CD4-positive, alpha-beta T cell treated with Interleukin-21 for 1 hour (primary cell): Measurements from ENCODE around the gene KAZN.
"Not testable (repeated sequence)": the region's sequence is repeated elsewhere in the genome, so short reads cannot be mapped to it uniquely, and the experiment has no call there.

Experiments used
- DNase-seq: peaks from one replicate; pipeline ENCODE4 v3.0.0-alpha.2; 2020

KAZN gene

DNA sequence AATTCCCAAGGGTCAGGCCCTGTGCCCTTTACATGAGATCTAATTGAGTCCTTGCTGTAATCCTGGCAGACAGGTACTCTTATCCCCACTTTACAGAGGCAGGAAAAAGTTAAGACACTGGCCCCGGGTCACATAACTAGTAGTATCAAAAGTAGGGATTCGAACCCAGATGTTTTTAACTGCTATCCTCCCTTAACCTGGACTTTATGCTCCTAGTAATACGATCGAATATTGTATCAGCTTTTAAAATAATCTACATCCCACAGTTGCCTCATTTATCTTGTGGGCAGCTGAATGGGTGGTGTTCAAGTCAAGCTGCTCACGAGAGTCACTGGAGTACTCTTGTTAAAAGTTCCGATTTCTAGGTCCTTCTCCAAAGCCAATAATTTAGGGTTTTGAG is 529.6 kb downstream of the KAZN start:
- no peak for DNase-seq

GRCh38 chr1:15128520-15129313 is 530.2 kb downstream of the KAZN start:
- peak; percentile 65 for DNase-seq

DNA sequence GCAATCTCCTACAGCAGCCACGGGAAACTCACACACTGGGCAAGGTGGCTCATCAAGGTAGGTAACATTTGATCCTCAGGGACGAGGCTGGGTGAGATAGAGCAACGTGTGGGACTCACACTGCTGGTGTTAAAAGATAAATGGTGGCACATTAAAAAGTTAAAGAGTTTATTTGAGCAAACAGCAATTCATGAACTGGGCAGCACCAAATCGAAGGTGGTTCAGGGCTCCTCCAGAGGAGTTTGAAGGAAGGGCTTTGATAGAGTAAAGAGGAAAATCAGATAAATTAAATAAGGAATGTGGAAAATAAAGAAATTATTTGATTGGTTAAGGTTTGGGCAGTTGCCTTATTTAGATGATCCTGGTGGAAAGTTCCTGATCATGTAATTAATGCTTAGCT is 531.5 kb downstream of the KAZN start:
- DNase-seq = no peak

- DNase-seq = no peak
Measured at GRCh38 chr1:15130607-15131006, 532.1 kb downstream of the KAZN start.

DNA sequence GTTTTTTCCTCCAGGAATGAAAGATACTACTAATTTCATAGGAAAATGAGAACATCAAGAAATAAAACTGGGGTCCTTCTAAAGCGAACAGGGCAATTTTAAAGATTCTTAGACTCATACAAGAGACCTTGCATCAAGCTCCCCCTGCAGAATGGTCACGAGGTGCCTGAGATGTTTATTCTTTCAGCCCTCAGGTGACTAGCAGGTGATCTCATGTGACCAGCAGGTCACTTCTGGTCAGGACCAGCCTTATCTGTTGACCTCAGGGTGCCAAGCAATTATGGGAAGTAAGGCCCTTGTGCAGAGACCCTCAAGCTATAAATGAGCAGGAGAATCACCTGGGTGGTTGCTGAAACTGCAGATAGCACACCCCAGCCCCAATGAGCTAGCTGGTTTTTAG is 534.5 kb downstream of the KAZN start:
- DNase-seq = no peak

- no peak for DNase-seq
Measured at GRCh38 chr1:15134285-15134684, 535.8 kb downstream of the KAZN start.

DNA sequence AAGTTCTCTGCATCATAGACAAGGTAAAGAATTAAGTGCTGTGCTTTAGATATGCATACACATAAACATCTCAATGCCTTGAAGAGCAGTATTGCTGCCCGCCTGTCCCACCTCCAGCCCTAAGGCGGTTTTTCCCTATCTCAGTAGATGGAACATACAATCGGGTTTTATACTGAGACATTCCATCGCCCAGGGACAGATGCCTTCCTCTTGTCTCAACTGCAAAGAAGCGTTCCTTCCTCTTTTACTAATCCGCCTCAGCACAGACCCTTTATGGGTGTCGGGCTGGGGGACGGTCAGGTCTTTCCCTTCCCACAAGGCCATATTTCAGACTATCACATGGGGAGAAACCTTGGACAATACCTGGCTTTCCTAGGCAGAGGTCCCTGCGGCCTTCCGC is 537.1 kb downstream of the KAZN start:
- not testable (repeated sequence) for DNase-seq

DNA sequence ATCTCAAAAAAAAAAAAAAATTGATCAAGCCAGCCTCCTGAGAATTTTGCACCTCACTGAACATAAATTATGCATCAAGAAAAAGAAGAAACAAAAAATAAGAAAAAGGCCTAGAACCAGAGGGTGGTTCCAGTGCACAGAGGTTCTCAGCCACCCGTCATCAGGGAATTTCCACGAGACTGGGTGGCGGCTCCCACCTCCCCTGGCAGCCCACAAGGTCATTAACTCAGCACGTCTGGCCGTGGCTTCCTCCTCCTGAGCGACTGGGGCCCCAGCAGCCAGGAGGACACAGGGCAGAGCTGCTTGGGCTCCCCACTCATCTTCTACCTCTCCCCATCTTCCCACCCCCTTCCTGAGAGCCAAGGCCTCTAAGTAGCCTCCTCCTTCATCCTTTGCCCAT is 539.3 kb downstream of the KAZN start:
- no peak for DNase-seq

DNA sequence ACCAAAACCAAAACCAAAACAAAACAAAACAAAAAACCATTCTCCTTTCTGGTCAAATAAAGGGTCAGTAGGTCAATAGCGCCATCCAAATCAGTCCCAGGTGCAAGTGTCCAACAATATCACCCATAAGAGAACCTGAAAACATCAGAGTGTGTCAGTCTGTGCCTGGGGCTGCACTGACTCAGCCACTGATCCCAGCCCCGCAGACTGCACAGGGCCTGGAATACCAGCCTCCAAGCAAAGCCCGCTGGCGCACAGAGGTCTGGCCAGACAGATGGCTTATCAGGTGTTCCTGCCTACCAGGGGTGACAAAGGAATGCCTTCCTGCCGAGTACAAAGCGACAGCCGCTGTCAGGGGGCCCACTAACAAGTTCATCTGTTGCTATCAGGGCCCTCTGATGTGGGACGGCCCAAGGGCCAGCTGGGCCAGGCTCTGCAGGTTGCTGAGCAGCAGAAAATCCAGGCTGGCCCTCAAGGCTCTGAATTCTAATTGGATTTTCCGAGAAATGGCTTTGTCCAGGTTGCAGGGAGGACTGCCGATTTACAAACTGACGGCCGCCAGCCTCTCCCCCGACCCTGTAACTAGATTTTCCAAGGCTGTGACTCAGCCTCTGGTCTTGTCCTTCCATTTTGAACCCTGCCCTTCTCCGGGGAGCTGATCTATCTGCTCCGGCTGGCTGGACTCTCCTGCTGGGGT is 541.3 kb downstream of the KAZN start:
- no peak for DNase-seq

DNA sequence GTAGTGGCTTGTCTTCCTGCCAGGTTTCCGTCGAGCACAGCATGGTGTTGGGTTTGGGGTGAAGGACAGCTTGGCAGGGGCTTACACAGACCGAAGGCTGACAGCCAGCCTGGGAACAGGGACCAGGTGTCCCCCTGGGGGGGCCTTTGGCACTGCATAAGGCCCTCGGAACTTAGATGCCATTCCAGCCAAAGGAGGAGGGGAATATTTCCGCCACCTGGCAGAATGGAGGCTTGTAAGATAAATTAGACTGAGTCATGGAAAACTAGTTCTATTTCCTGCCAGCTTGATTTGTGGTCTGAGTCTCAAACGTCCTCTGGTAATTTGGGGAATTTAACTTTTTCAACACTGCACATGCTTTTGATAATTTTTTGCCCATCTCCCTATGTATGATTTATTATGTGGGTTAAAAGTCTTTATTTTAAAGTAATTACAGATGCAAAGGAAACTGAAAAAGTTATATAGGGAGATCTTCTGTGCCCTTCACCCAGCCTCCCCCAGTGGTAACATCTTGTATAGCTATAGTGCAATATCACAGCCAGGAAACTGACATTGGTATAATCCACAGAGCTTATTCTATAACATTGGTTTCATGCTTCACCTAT is 543.6 kb downstream of the KAZN start:
- DNase-seq = no peak

- no peak for DNase-seq
Measured at GRCh38 chr1:15145327-15145726, 546.8 kb downstream of the KAZN start.

GRCh38 chr1:15146142-15146680 is 547.7 kb downstream of the KAZN start:
- no peak for DNase-seq

DNA sequence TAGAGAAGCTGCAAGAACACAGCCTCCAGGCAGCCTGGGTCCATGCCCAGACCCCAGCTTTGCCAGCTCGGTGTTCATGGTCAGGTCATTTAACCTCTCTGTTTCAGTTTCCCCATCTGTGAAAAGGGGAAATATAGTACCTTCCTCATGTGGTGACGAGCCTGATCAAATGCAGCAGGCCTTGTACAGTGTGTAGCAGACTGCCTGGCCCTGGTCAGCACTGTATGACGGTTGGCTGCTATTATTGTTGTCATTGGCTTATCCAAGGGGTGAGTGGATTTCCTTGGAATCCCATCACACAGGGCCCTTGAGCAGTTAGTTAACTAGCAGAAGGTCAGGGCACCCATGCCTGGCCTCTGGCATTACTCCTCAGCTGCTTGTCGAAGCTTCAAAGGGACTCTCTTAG is 548.5 kb downstream of the KAZN start:
- no peak for DNase-seq

- DNase-seq = no peak
Measured at GRCh38 chr1:15148004-15148403, 549.5 kb downstream of the KAZN start.

GRCh38 chr1:15148475-15148874 is 550.0 kb downstream of the KAZN start:
- DNase-seq = no peak

DNA sequence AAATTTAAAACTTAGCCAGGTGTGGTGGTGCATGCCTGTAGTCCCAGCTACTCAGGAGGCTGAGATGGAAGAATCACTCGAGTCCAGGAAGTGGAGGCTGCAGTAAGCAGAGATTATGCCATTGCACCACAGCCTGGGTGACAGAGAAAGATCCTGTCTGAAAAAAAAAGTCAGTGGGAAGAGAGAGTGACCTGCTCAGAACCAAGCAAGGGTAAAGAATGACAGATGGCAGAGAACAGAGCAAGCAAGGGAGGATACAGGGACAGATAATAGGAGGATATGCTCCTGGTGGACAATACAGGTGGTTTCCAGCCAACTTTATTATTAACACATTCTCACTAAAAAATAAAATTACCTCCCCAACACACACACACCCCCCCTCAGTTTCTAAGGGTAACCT is 550.5 kb downstream of the KAZN start:
- DNase-seq = no peak

DNA sequence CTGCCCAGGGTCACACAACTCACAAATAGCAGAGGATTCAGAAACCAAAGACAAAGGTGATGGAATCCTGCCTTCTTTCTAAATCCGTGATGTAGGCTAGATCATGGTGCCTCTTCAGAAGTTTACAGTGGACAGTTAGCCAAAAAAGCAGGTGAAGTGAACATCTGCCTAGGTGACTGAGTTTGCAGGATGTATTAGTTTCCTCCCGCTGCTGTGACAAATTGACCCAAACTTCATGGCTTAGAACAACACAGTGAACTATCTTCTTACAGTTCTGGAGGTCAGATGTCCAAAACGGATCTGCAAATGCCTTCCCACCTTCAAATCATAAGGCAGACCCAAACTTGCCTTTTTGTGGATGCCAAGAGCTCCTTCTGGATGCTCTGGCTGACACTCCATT is 551.9 kb downstream of the KAZN start:
- no peak for DNase-seq

DNA sequence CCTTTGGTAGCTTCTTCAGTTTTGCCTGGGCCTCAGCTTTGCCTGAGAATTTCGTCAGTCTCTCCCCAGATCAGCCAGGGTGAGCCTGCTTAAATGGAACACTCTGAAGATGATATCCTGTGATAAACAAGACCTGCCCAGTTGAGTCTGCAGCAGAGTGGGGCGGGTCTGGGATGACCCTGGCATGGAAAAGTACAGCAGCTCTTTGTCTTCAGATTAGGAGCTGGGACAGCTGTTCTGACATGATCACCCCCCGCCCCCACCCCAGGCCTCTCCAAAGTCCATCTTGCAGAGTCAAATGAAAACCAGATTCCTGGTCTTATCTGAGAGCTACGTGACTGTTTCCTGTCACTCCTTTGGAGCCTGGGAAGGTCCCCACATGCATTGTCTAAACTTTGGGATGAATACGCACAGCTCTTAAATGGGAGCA is 552.9 kb downstream of the KAZN start:
- DNase-seq = no peak

- DNase-seq = no peak
Measured at GRCh38 chr1:15151871-15152270, 553.4 kb downstream of the KAZN start.

GRCh38 chr1:15152318-15153183 is 554.1 kb downstream of the KAZN start:
- no peak for DNase-seq

DNA sequence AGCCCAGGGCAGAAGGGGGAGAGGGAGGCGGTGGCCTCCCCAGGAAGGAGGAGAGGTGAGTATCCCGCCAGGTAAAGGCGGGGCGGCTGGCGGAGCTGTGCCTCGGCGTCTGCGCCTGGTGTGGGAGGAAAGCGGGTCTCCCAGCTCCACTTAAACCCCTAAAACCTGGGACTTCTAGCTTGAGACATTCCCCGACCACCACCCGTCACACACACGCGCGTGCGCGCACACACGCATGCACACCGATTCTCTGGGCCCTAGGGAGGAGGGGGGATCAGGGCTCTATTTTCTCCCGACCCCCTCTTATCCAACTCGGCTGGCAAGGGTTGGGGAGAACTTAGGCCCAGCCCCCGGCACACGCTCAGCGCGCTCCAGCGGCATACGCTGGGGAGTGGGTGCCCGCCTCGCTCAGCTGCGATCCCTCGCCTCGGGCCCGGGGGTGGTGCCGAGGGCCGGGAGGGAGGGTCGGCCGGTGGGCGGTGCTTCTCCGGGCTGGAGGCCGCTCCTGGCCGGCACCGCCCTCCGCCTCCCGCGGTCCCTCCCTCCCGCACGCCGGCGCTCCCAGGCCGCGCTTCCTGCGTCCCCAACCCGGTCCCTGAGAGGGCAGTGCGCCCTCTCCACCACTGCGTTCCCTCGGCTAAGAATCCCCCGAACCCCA is 554.8 kb downstream of the KAZN start, which contains the start of gene TMEM51:
Gene TMEM51 (plus strand): TSS at position 564 of the 658 bp plus-strand sequence. CDS start 61,341 bp downstream, outside the sequence.
- no peak for DNase-seq

DNA sequence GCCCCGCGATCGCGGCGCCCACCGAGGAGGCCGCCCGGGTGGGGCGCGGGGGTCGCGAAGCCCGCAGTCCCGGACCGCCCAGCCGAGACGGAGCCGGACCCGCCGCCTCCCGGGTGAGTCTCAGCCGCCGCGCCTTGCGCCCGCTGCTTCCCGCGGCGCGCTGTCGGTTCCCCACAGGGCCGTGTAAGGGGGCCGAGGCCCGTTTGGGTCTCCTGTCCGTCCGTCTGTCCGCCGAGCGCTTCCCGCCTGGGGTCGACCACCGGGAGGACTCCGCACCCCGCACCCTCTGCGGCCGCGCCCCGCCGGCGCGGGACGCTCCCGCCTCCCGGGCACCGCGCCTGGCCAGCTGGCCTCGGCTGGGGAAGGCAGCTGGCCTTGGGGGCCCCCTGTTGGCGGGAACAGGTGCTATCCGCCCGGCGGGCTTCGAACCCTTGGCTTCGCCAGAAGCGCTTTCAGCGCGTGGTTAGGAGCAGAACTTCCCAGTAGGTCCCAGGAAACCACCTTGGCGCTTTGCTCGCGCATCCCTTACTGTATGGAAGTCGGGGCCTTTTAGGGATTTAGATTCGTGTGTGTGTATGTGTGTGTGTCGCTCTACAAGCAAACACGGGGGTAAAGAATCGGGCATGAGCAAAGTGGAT is 555.5 kb downstream of the KAZN start:
- no peak for DNase-seq
